LoVo (cell line): Measurements from ENCODE around the gene R3HDM2.

Experiments used
- DNase-seq: peaks from one replicate; pipeline ENCODE4 v3.0.0-alpha.2; 2016; ENCODE audit warnings: low spot score

The R3HDM2 gene

DNA sequence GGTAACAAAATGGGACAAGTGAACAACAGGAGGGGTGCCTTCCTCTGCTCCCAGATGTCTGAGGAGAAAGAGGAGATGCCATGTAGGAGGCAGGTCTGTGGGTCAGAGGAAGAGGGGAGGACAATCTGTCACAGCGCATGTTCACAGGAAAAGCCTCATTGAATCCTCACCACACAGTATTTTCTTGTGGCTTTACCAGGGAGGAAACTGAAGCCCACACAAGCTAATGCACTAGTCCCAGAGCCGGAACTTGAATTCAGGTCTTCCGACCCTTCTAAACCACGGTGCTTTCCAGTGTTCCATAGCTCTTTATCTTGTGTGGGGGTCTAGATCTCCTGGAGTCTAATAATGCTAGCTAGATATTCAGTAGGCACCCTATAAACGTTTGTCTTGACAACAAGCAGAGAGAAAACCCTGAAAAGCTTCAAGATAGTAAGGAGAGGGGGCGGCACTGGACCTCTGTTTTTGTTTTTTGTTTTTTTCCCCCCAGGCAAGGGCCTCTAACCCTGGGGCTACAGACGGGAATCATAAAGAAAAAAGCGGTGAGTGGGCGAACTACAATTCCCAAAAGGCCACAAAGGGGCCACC lies 201.7 kb downstream of the R3HDM2 start:
- no peak for DNase-seq

DNA sequence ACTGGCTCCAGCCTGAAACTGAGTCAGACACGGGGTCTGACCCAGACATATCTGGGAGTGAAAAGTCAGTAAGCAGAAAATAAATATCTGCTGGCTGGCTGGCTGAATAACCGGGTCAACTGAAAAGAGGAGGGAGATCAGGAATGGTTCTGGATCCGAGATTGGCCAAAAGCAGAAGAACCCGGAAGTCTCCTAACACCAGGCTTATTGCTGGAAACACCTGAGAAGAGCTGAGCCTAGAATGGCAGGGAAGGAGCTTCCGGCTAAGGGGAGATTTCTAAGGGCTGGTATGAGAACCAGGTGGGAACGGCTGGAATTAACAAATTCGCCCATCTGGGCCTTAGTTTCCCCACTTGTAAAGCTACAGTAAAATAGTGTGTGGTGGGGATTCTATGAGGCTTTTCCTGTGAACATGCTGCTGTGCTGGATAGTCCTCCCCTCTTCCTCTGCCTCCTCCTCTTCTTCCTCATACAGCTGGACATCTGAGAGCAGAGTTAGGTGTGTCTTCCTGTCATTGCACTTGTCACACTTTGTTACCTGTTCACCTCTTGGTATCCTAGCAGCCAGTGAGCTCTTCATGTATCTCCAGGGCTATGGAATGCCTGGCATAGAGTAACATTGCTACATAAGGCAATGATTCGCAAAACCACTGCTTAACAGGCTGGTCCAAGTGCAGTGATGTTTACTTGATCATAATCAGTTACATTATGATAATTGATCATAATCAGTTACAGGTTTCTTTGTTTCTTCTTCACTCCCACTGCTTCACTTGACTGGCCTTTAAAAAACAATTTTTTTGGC lies 203.3 kb downstream of the R3HDM2 start:
- no peak for DNase-seq

DNA sequence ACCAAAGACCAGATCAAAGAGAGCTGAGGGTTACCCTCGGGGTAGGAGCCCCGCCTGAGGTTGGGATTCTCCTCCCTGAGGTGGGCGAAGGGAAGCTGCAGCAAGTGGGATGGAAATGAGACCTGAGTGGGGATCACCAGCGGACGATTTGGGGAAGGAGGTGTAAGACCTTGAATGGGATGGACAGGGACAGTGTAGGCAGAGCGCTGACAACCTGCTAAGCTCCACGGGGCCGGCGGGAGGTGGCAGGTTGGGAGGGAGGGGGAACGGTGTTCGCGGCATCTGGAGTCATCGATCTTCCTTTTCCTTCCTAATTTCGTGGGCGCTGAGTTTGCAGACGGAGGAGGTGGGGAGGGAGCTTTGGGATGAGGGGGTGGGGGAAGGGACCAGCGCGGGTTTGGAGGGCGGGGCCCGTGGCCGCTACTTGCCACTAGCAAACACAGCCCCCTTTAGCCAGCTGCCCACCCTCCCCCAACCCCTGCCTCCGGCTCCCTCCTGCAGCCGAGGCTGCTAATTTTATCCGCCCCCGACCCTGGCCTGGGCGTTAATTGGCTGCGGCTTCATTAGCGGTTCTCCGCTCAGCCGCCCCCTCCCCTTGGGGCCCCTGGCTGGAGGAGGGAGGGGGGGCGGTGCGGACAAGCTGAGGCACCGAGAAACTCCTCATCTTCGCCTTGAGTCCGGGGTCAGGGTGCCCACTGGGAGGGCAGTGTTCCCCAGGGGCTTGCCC lies 204.1 kb downstream of the R3HDM2 start:
- no peak for DNase-seq

DNA sequence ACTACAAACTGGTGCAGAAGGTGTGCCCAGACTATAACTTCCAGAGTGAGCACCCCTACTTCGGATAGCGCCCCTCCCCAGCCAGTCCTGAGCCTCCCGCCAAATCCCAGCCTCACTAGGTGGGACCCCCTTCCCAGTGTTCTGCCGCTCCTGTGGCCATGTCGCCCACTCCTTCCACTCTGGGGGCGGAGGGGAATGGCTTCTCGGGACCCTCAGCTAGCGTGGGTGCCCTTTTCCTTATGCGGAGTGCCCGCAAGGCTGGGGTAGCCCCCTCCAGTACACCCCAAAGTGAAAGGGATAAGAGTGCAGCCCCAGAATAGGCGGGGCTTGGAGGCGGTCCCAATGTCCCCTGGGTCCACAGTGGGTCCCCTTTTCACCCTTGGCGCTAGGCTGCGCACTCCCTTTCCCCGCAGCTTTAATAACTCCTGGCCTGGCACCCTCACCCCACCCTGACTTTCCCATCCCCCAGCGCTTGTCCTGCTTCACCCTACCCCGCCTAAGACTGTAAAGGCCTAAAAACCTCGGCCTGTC lies 205.1 kb downstream of the R3HDM2 start:
- DNase-seq: no peak

DNA sequence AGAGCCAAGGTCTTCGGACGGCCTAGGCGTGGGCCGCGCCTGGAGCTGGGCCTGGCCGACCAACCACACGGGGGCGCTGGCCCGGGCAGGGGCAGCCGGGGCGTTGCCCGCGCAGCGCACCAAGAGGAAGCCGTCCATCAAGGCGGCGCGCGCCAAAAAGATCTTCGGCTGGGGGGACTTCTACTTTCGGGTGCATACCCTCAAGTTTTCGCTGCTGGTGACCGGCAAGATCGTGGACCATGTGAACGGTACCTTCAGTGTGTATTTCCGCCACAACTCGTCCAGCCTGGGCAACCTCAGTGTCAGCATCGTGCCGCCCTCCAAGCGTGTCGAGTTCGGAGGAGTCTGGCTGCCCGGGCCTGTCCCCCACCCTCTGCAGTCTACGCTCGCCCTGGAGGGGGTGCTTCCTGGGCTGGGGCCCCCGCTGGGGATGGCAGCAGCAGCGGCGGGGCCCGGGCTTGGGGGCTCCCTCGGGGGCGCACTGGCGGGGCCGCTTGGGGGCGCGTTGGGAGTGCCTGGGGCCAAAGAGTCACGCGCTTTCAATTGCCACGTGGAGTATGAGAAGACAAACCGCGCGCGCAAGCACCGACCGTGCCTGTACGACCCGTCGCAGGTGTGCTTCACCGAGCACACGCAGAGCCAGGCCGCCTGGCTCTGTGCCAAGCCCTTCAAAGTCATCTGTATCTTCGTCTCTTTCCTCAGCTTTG lies 205.7 kb downstream of the R3HDM2 start:
- DNase-seq: no peak

DNA sequence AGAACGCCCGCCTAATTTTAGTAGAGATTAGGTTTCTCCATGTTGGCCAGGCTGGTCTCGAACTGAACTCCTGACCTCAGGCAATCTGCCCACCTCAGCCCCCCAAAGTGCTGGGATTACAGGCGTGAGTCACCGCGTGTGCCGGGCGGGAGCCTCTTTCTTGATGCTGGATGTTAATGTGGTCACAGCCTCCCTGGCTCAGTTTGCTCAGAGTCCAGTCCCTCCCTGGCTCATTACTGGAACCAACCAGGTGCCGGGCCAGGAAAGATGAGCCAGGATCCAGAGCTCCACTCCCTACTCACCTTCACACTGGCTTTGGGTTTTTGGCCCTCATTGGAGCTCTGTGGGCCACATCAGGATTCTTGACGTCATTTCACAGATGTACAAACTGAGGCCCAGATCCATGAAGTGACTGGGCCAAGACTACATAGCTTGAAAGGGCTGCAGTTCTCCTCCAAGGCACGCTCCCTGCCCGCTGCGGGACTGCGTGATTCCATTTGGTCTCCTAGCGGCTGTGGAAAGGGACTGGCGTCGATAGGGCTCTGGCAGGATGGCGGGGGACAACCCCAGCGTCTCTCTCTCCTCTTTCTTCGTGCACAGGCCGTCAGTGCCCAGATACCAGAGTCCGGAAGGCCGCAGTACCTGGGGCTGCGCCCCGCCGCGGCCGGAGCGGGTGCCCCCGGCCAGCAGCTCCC lies 206.4 kb downstream of the R3HDM2 start:
- no peak for DNase-seq

DNA sequence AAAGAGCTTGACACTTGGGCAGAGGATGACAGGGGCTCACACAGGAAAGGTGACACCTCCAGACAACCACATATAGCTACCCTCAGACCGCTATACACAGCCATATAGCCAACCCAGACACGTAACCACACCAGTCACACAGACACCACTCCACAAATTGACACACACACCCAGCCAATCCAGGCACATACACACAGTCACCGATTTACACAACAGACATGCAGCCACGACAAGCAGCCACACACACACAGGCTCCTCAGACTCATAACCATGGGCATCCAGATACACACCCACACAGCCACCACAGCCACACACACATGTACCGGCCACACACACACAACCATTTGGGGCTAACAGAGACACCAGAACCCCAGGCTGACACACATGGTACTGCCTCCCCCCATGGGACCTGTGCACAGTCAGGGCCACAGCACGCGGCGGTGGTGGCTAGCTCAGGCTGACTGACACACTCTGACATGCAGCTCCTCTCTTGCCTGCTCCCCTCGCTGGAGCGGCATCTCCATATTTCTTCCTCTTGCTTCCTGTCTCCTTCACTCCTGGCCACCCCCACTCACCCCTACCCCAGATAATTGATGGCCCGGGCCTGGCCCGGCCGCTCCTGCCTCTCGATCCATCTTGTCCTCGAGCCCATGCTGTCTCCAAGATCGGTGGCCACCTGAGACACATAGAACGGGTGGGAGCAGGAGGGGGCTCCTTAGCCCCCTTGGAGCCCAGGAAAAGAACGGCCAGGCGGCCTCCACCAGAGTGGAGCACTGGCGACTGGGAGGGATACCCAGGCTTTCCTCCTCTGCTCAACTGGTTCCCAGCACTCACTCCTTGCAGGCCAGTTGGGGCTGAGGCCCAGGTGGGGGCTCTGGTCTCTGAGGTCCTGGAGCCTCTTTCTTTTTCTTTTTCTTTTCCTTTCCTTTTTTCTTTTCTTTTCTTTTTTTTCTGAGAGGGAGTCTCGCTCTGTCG lies 207.4 kb downstream of the R3HDM2 start:
- no peak for DNase-seq

DNA sequence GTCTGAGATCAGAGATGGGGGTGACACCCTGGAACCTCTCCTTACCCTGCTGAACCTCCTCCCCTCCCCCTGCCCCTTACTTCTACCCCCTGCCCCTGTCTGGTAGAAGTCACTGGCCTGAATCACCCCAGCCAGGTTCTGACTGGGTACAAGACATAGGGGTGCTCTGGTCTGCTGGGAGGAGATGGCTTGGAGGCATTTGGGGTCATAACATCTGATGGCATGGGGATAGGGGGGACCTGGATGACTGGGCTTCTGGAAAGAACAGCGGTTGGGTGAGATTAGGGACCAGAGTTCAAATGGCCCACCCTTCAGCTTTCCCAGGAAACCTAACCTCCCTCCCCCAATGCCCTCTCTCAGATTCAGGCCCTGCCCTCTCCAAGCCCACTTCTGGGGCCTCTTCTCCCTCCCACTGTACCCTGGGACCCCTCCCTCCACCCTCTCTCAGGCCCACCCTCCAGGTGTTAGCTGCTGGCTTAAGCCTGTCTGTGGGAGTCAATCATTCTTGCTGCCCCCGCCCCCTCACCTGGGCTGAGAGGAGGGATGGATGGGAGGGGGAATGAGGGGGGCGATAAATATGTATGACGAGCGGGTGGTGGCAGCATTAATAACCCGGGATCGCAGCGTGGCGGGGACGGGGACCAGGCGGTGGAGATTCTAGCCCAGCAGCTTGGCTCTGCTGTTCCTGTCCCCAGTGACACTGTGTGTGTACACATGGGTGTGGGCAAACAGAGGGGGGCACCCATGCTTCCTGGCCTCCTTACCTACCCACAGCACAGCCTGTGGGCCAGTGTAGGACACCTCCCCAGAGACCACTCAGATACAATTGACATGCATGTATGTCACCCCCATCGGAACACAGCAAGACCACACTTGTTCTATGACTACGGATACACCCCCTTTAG lies 208.3 kb downstream of the R3HDM2 start:
- no peak for DNase-seq

DNA sequence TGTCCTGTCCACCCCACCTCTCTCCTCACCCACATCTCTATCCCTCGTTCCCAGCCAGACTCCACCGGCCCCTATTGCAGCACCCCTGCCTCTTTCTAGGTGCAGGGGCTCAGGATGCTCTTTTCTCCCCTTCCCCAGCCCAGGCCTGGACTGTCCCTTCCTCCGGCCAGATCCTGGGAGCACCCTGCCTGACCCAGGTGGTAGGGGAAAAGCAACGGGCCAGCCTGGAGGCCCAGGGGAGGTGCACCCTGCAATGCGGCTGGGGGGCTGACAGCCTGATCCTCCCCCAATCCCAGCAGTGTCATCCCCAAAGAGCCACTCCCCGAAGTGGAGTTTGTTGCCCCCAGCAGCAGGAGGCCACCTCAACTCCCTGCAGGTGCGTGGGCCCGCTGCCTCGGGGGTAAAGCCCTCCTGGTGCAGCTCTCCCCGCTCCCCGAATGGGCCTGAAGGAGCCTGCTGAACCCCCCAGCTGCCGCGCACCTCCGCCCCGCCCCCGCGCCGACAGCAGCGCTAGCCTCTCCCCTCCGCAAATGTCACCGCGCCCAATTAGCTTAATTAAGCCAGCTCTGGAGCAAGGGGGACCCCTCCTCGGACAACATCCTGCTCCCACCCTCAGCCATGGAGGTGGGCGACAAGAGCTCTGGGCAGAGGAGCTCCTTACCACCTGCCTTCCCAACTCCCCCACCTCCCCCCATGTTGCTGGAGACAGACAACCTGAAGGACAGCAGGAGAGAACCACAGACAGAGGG lies 209.5 kb downstream of the R3HDM2 start:
- no peak for DNase-seq

DNA sequence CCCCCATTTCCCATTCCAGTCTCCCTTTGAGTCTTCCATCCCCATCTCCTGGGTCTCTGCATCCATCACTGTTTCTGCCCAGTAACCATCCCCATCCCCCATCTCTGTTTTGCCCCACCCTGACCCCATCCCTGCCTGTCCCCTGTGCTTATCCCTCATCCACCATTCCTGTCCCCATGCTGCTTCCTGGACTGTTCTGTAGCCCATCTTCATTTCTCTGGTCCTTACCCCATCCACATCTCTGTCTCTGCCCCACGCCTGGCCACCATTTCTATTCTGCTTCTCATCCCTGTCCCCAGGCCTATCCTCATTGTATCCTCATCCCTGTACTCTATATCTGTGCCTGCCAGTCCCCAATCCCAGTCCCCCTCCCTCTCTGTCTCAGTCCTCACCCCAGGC lies 210.1 kb downstream of the R3HDM2 start:
- no peak for DNase-seq

DNA sequence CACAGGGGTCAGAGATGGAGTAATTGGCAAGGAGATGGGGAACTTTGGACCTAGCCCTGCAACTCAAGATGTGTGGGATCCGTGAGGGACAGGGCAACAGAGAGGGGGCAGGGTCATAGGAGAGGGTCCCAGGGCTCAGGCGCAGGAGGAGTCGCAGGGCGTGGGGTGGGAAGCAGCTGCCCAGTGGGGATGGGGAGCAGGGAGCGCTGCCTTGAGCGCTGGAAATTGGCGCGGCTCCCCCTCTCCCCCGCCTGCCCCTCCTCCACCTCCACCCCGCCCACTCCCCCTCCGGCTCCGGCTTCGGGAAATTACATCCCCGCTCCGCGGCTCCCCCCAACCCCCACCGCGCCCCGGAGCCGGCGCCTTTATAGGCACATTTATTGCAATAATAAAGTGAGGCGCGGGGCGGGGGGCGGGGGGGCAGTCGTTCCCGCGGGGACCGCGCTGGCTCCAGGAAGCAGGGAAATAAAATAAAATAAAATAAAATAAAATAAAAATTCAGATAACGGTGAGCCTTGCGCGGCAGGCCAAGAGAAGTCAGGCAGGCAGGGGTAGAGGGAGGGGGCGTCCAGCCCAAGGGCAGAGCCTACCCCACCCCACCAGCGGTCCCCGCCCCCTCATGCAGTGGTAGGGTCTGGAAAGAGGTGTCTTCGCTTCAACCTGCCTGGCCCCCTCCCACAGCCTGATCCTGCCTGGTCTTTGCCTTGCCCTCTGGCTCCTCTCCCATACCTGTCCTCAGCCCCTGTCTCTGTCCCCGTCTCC lies 210.7 kb downstream of the R3HDM2 start:
- DNase-seq: no peak

DNA sequence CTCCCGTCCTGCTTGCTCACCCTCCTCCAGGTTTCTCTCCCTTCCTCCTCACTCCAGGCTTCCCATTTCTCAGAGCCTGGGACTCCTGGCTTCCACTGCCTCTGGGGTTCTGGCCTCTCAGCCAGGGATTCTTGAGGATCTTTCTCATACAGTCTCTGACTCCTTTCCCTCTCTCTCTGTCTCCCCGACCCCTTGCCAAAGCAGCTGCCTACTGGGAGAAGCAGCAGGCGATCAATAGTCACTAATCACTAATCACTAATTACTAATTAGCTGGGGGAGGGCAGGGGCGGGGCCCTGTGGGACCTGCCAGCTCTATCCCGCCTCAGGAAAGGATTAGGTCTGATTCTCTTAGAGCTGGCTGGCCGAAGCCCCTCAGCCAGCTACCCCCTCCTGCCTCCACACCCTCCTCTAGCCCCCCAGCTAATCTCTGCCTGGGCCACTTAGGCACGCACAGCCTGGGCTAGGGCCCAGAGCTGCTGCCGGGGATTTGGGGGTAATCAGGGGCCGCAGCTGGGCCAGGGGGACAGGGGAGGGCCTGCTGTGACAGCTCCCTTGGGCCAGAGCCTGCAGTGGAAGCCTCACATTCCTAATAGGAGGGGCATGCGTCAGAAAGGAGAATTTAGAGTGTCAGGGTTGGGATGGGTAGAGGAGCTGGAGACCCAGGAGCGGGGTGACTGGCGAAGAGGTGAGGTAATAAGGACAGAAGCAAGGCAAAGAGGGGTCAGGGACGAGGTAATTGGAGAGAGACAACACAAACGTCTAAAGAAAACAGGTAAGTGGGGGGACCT lies 211.4 kb downstream of the R3HDM2 start:
- DNase-seq: no peak

DNA sequence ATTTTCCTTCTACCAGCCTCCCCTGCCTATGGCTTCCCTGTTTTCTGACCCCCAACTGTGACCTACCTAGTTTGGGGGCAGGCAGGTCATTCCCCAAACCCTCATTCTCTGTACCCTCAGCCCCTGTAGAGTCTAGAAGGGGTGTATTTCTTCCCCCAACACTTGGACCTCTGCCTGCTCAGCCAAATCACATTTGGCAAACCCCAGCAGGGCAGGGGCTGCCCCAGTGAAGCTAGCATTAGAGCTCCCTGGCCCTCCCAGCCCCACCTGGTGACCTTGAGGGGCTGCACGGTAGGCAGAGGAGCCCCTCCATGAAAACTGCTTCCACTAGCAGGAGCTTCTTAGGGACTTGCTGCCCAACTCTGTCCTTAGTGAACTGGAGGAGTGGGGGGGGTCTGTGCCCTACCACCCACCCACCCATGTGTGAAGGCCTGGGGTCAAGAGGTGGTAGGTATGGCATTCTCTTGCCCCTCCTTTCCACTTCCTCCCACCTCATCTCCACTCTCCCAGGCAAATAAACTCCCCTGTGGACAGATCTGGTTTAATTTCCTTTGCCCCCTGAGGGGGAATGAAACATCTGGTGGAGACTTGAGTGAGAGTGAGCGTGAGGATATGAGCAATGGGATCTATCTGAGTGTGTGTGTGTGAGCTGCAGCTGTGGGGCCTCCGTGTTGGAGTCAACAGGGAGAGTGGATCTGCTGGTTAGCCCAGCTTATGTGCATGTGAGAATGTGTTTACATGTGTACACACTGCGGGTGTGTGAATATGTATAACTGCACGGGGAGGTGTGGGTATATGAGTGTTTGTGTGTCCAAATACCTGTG lies 212.6 kb downstream of the R3HDM2 start:
- DNase-seq: no peak

DNA sequence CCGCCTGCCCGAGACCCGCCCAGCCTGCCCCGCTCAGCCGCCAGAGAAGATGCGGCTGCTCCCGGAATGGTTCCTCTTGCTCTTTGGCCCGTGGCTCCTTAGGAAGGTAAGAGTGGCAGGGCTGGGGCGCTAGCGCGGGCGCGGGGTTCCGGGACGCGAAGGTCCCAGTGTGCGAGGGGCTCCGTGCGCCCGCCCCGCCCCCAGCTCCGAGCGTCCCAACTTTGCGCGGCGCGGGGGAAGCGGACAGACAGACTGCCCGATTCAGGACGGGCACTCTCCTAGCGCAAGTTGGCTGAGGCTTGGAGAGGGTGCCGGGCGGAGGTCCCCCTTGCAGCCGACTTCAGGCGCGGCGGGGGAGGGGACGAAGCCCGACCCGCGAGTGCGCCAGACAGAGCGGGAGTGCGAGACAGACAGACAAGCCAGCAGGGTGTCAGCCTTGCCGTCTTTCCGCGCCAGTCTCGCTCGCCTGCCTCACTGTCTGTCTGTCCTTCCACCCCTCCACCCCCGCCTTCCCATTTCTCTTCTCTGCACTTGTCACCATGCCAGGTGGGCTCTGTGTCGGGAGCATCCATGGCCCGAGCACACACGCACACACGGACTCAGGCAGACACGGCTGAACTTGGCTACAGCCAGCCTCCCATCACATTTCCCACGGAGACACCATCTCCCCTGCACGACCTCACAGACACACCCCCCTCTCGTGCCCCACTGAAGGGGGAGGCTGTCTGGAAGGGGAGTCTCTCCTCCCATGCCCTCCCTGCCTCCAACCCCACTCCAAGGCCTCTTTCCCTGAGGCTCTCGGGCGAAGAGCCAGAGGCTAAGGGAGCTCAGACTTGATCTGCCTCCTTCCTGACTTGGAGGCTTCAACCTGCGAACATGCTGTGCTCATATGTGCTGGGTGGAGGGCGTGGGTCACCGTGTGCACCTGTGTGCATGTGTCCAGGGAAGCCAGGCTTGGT lies 213.6 kb downstream of the R3HDM2 start:
- DNase-seq: no peak
